ENCODE data around the gene RNU5D-1. TPM values are rescaled to one million over a fixed set of nuclear protein-coding genes. Genes with fewer than 3 reads are reported as not detected.

Gene RNU5D-1
- total RNA-seq, 1 donor from 2014 or later, result not detected

DNA sequence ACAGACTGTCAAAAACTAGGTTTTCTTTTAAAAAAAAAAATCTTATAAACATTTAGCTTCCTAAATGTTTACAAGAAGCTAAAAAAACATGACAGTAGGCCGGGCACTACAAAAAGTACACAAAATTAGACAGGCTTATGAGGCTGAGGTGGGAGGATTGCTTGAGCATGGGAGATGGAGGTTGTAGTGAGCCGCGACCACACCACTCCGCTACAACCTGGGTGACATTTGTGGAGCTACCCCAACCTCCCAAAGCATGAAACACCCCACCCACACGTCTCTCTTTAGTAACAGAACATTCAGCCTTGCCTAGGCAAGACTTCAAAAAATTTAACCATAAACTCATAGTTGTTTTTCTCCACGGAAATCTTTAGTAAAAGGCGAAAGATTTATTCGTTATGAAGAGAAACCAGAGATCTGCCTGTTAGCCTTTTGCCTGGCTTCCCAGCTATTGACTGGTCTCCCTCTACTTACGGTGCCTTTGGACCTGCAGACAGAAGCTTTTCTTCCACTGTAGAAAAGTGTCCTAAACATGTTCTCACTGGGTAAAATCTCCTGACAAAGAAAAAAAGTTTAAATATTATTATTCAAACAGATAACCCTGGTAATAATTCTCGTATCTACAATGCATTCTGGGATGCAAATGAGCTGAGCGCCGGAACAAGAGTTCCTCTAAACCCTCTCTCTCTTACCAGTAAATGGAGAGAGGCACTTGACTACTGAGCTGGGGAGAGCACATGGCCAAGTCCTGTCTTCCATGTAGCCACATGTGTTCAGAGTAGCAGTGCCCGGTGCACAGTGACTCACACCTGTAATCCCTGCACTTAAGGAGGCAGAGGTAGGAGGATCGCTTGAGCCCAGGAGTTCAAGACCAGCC lies 9.2 kb downstream of the RNU5D-1 start:
- no peaks in the 10 kb centered on the region for H3K9me3 Mint-ChIP-seq (ENCODE audit: unreplicated experiment)
- H3K4me3 Mint-ChIP-seq (ENCODE audit: unreplicated experiment), result no peak overlapping the region
- H3K36me3 Mint-ChIP-seq (ENCODE audit: unreplicated experiment), result no peaks in the 10 kb centered on the region
- peak overlapping the region; percentile 20 for H3K27ac Mint-ChIP-seq (ENCODE audit: unreplicated experiment)
- H3K27me3 Mint-ChIP-seq (ENCODE audit: unreplicated experiment), result peaks cover 9% of the 10 kb centered on the region
- TF ChIP-seq CTCF (IDR thresholded peaks at IDR 0.05), result no peak
- no peak for DNase-seq (ENCODE audit: extremely low spot score, unreplicated experiment)
- peaks cover 4% of the 10 kb centered on the region for H3K4me1 Mint-ChIP-seq (ENCODE audit: unreplicated experiment)

DNA sequence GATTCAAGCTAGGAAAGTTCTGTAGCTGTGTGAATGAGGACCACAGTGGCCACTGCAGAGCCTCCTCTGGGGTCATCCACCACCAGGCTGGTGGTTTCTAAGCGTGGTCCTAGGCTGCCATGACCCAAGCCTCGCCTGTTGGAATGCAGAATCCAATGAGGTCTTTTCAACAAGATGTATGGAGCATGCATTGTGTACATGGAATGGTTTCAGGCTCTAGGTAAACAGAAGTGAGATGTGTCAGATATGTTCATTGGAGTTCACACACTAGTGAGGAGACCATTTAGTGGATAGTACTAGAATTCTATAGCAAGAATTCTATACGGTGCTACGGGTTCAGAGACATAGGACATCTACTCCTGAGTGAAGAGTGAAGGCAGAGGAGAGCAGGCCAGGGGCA lies 10.7 kb downstream of the RNU5D-1 start:
- Mint-ChIP-seq H3K4me1 (ENCODE audit: unreplicated experiment) (peaks cover 4% of the 10 kb centered on the region), H3K9me3 (ENCODE audit: unreplicated experiment) (no peaks in the 10 kb centered on the region), H3K36me3 (ENCODE audit: unreplicated experiment) (no peaks in the 10 kb centered on the region), H3K27me3 (ENCODE audit: unreplicated experiment) (peaks cover 19% of the 10 kb centered on the region), H3K27ac (ENCODE audit: unreplicated experiment) (no peak overlapping the region), H3K4me3 (ENCODE audit: unreplicated experiment) (no peak overlapping the region)
- TF ChIP-seq CTCF (IDR thresholded peaks at IDR 0.05), result no peak
- no peak for DNase-seq (ENCODE audit: extremely low spot score, unreplicated experiment)

- Mint-ChIP-seq H3K4me3 (ENCODE audit: unreplicated experiment) (no peak overlapping the region), H3K27me3 (ENCODE audit: unreplicated experiment) (peaks cover 19% of the 10 kb centered on the region), H3K36me3 (ENCODE audit: unreplicated experiment) (no peaks in the 10 kb centered on the region), H3K9me3 (ENCODE audit: unreplicated experiment) (no peaks in the 10 kb centered on the region), H3K27ac (ENCODE audit: unreplicated experiment) (no peak overlapping the region), H3K4me1 (ENCODE audit: unreplicated experiment) (peaks cover 6% of the 10 kb centered on the region)
- no peak for TF ChIP-seq CTCF (IDR thresholded peaks at IDR 0.05)
- DNase-seq (ENCODE audit: extremely low spot score, unreplicated experiment), result no peak
Measured at GRCh38 chr1:44719318-44719717, 11.7 kb downstream of the RNU5D-1 start.

DNA sequence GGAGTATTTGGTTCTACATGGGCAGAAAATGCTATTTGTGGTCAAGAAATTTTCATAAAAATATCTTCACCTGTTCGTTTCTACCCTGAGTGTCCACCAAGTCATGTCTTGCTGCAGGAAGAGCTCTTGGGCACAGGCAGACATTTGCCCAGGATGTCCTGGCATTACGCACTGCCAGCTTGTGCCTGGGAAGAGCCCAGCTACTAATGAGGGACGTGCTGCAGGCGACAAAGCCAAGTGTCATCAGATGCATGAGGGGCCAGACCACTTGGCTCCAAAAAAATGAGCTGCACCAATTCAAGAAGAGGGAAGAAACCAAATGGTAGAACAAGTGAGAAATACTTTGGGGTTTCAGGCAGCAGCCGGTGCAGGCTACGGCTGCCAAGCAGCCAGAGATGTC lies 12.9 kb downstream of the RNU5D-1 start:
- Mint-ChIP-seq H3K9me3 (ENCODE audit: unreplicated experiment) (no peaks in the 10 kb centered on the region), H3K27ac (ENCODE audit: unreplicated experiment) (no peak overlapping the region), H3K36me3 (ENCODE audit: unreplicated experiment) (no peaks in the 10 kb centered on the region), H3K4me1 (ENCODE audit: unreplicated experiment) (peaks cover 6% of the 10 kb centered on the region), H3K4me3 (ENCODE audit: unreplicated experiment) (no peak overlapping the region), H3K27me3 (ENCODE audit: unreplicated experiment) (peaks cover 19% of the 10 kb centered on the region)
- DNase-seq (ENCODE audit: extremely low spot score, unreplicated experiment), result no peak
- no peak for TF ChIP-seq CTCF (IDR thresholded peaks at IDR 0.05)

GRCh38 chr1:44717653-44718052 lies 13.3 kb downstream of the RNU5D-1 start:
- no peak for TF ChIP-seq CTCF (IDR thresholded peaks at IDR 0.05)
- peaks cover 19% of the 10 kb centered on the region for H3K27me3 Mint-ChIP-seq (ENCODE audit: unreplicated experiment)
- no peak for DNase-seq (ENCODE audit: extremely low spot score, unreplicated experiment)
- no peaks in the 10 kb centered on the region for H3K9me3 Mint-ChIP-seq (ENCODE audit: unreplicated experiment)
- H3K4me3 Mint-ChIP-seq (ENCODE audit: unreplicated experiment), result no peak overlapping the region
- H3K36me3 Mint-ChIP-seq (ENCODE audit: unreplicated experiment), result no peaks in the 10 kb centered on the region
- H3K4me1 Mint-ChIP-seq (ENCODE audit: unreplicated experiment), result peaks cover 6% of the 10 kb centered on the region
- H3K27ac Mint-ChIP-seq (ENCODE audit: unreplicated experiment), result no peak overlapping the region
